Trophoblast cell (in vitro differentiated cells and primary cell): Measurements from ENCODE around the gene JAKMIP1.
"Not testable (repeated sequence)": the region's sequence is repeated elsewhere in the genome, so short reads cannot be mapped to it uniquely, and the experiment has no call there.

ENCODE experiments used
- DNase-seq, 2 donors: peaks; one replicate each; pipeline ENCODE4 v3.0.0-alpha.2; 2016
- H2AFZ ChIP-seq: 2 replicates; pipeline ENCODE4 v1.6.1; 2013; ENCODE audit warnings: low read length, moderate library complexity, mild to moderate bottlenecking; ENCODE audit not compliant: insufficient read depth, poor library complexity
- H2AK5ac ChIP-seq: 2 replicates; pipeline ENCODE4 v1.6.1; 2013; ENCODE audit warnings: mild to moderate bottlenecking, low read length
- H2BK120ac ChIP-seq: 2 replicates; pipeline ENCODE4 v1.6.1; 2013; ENCODE audit warnings: low read length, mild to moderate bottlenecking, moderate library complexity; ENCODE audit not compliant: insufficient read depth, poor library complexity
- H2BK12ac ChIP-seq: 2 replicates; pipeline ENCODE4 v1.6.1; 2013; ENCODE audit warnings: mild to moderate bottlenecking, low read length, moderate library complexity
- H2BK5ac ChIP-seq: 2 replicates; pipeline ENCODE4 v1.6.1; 2013; ENCODE audit warnings: low read length, low read depth, moderate library complexity, mild to moderate bottlenecking; ENCODE audit not compliant: poor library complexity
- H3K14ac ChIP-seq: 2 replicates; pipeline ENCODE4 v1.6.1; 2013; ENCODE audit warnings: mild to moderate bottlenecking, low read length
- H3K18ac ChIP-seq: 2 replicates; pipeline ENCODE4 v1.6.1; 2013; ENCODE audit warnings: mild to moderate bottlenecking, low read length
- H3K23ac ChIP-seq: 2 replicates; pipeline ENCODE4 v1.6.1; 2013; ENCODE audit warnings: low read length
- H3K27ac ChIP-seq: 2 replicates; pipeline ENCODE4 v1.5.1; 2013; ENCODE audit warnings: low read depth, mild to moderate bottlenecking, inconsistent platforms, low read length, moderate library complexity
- H3K27me3 ChIP-seq: 2 replicates; pipeline ENCODE4 v1.6.1; 2013; ENCODE audit warnings: inconsistent platforms, mild to moderate bottlenecking, low read length, moderate library complexity; ENCODE audit not compliant: insufficient read depth
- H3K36me3 ChIP-seq, 2 experiments: 1 replicate in 1 of 2; 2 replicates in 1 of 2; pipeline ENCODE4 v1.6.1; 2013; ENCODE audit warnings: low read length in 2 of 2, mild to moderate bottlenecking in 2 of 2, moderate library complexity in 1 of 2; ENCODE audit not compliant: insufficient read depth in 2 of 2, control insufficient read depth in 1 of 2
- H3K4ac ChIP-seq: 2 replicates; pipeline ENCODE4 v1.6.1; 2013; ENCODE audit warnings: low read depth, mild to moderate bottlenecking, low read length, moderate library complexity
- H3K4me1 ChIP-seq, 2 experiments: 1 replicate in 1 of 2; 2 replicates in 1 of 2; pipeline ENCODE4 v1.6.1; 2013; ENCODE audit warnings: low read length in 2 of 2, mild to moderate bottlenecking in 2 of 2, moderate library complexity in 1 of 2; ENCODE audit not compliant: insufficient read depth in 2 of 2, control insufficient read depth in 1 of 2
- H3K4me2 ChIP-seq: 2 replicates; pipeline ENCODE4 v1.6.1; 2013; ENCODE audit warnings: inconsistent platforms, mild to moderate bottlenecking, low read length, moderate library complexity
- H3K4me3 ChIP-seq: 2 replicates; pipeline ENCODE4 v1.5.1; 2013; ENCODE audit warnings: mild to moderate bottlenecking, low read depth, low read length, inconsistent platforms
- H3K79me1 ChIP-seq: one replicate; pipeline ENCODE4 v1.6.1; 2013; ENCODE audit warnings: low read length
- H3K79me2 ChIP-seq: 2 replicates; pipeline ENCODE4 v1.6.1; 2013; ENCODE audit warnings: low read length, mild to moderate bottlenecking; ENCODE audit not compliant: control insufficient read depth, insufficient read depth, poor library complexity
- H3K9ac ChIP-seq: 2 replicates; pipeline ENCODE4 v1.6.1; 2013; ENCODE audit warnings: mild to moderate bottlenecking, low read length
- H3K9me3 ChIP-seq: 2 replicates; pipeline ENCODE4 v1.6.1; 2013; ENCODE audit warnings: low read depth, mild to moderate bottlenecking, control low read depth, inconsistent platforms, low read length; ENCODE audit not compliant: insufficient read depth
- H4K12ac ChIP-seq: 2 replicates; pipeline ENCODE4 v1.6.1; 2013; ENCODE audit warnings: low read depth, mild to moderate bottlenecking, low read length, moderate library complexity
- H4K8ac ChIP-seq: 2 replicates; pipeline ENCODE4 v1.6.1; 2013; ENCODE audit warnings: low read depth, mild to moderate bottlenecking, low read length, moderate library complexity
- H4K91ac ChIP-seq: one replicate; pipeline ENCODE4 v1.6.1; 2013; ENCODE audit warnings: low read depth, mild to moderate bottlenecking, low read length, moderate library complexity
- WGBS: extraction: QIAGEN DNeasy Blood & Tissue Kit; methylation state at CpG from one replicate; pipeline ENCODE4 v1.1.7; 2013; ENCODE audit warnings: missing lambda C conversion rate; ENCODE audit not compliant: insufficient read length, insufficient coverage; ENCODE audit errors: extremely low coverage; 5-methylcytosine and 5-hydroxymethylcytosine counted together

Gene JAKMIP1

GRCh38 chr4:5995901-5996623 lies 204.3 kb downstream of the JAKMIP1 start:
- Histone ChIP-seq H3K27ac (no peak overlapping the region), H3K9ac (no peak overlapping the region), H3K23ac (no peak overlapping the region), H3K79me2 (no peaks in the 10 kb centered on the region), H2BK5ac (no peak overlapping the region), H4K12ac (no peak overlapping the region), H3K18ac (no peak overlapping the region), H2AK5ac (no peak overlapping the region), H3K27me3 (no peaks in the 10 kb centered on the region), H3K14ac (no peak overlapping the region), H2BK120ac (no peak overlapping the region), H4K91ac (no peak overlapping the region), H3K79me1 (no peaks in the 10 kb centered on the region), H3K36me3 (no peaks in the 10 kb centered on the region), H3K9me3 (no peaks in the 10 kb centered on the region), H3K4ac (no peak overlapping the region), H2AFZ (no peak overlapping the region), H3K4me3 (no peak overlapping the region), H2BK12ac (no peak overlapping the region), H3K4me2 (no peak overlapping the region), H3K4me1 (no peaks in the 10 kb centered on the region), H4K8ac (no peak overlapping the region)
- DNase-seq = no peak
- no CpG with 5 or more reads among the region's 19 CpGs for WGBS

DNA sequence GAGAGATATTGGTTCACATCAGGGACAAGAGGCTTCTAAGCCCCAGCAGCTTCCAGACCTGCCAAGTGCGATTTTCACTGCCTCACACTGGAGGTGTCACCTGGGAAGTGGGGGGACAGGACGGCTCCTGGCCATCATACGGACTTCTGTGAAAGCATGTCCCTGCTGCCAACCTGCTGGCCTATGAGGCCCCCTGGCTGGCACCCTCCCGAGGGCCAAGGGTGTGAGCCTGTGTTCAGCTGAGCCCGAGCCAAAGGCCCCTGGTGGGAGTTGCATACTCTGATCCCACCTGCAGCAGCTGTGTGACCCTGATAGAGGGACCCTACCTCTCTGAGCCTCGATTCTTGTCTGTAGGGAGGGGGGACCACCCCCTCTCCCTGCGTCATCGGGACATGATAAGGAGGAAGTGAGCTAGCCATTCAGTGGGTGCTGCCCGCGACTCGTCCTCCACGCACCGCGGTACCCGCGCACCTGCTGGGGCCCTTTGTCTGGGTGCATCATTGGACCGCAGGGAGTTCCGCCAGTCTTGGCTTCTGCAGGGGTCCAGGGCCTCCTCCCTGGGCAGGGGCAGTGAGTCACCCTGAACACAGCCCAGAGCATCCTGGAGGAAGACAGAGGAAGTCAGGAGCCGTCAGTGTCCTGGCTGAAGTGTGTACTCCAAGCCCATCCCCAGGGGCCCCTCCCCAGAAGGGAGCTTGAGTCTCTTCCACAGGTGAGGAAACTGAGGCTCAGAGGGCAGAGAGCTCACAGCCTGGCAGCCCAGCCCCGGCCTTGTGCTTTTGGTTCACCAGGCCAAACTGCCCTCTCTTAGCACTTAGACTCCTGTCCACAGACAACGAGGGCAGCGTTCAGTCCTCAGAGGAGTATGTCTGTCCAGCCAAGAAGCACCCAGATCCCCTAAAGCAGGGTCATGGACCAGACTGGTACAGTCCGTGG lies 206.2 kb downstream of the JAKMIP1 start:
- Histone ChIP-seq H3K4me2 (no peak overlapping the region), H3K23ac (no peak overlapping the region), H3K9me3 (peaks cover 3% of the 10 kb centered on the region), H3K79me2 (no peaks in the 10 kb centered on the region), H2AK5ac (no peak overlapping the region), H3K4ac (no peak overlapping the region), H3K36me3 (no peaks in the 10 kb centered on the region), H2BK5ac (no peak overlapping the region), H3K27me3 (no peaks in the 10 kb centered on the region), H3K4me3 (no peak overlapping the region), H4K91ac (no peak overlapping the region), H3K14ac (no peak overlapping the region), H3K4me1 (no peaks in the 10 kb centered on the region), H3K27ac (no peak overlapping the region), H4K12ac (no peak overlapping the region), H2BK120ac (no peak overlapping the region), H3K18ac (no peak overlapping the region), H3K79me1 (no peaks in the 10 kb centered on the region), H2AFZ (no peak overlapping the region), H4K8ac (no peak overlapping the region), H3K9ac (no peak overlapping the region), H2BK12ac (no peak overlapping the region)
- WGBS = no CpG with 5 or more reads among the region's 23 CpGs
- DNase-seq = no peak

DNA sequence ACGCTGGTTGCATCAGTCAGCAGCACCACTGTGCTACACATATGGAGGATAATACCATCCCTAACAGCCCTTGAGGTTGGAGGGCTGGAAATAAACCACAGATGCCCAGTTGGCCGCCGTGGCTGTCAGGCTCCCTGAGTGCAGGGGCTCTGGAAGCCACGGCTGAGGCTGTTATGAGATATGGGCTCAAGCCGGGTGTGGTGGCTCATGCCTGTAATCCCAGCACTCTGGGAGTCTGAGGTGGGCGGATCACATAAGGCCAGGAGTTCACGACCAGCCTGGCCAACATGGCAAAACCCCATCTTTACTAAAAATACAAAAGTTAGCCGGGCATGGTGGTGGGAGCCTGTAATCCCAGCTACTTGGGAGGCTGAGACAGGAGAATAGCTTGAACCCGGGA lies 207.0 kb downstream of the JAKMIP1 start:
- not testable (repeated sequence) for H2BK12ac ChIP-seq, H3K9ac ChIP-seq, H2BK120ac ChIP-seq, DNase-seq, H3K9me3 ChIP-seq, H3K4me2 ChIP-seq, H3K4me3 ChIP-seq, H4K12ac ChIP-seq, H4K91ac ChIP-seq, H2AK5ac ChIP-seq, H3K79me2 ChIP-seq, H3K14ac ChIP-seq, H3K27ac ChIP-seq, H3K23ac ChIP-seq, H2BK5ac ChIP-seq, H3K4me1 ChIP-seq, H3K4ac ChIP-seq, H3K18ac ChIP-seq, H3K27me3 ChIP-seq, H2AFZ ChIP-seq, H3K36me3 ChIP-seq, H3K79me1 ChIP-seq, H4K8ac ChIP-seq
- no CpG with 5 or more reads among the region's 9 CpGs for WGBS

DNA sequence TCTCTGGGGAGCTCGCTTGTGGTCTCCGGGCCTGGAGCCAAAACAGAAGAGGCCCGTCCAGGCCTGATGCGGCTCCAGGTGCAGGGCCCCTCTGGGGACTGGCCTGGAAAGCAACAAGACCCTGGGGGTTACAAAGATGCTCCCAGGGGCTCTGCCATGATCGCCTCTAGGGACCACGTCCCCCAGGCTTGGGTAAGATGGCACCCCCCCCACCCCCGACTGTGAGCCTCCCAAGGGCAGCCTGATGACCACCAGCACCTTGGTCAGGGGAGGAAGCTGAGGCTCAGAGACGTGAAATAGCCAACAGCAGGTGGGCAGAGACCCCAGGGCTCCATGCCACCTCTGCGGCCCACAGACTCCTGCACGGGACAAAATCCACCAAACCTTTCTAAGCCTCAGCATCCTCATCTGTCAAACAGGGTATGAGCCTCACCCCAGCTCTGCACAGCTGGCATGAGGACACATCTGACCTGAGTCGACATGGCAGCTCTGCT lies 207.5 kb downstream of the JAKMIP1 start:
- Histone ChIP-seq H3K79me1 (no peaks in the 10 kb centered on the region), H3K4me1 (peaks cover 0 to 2% of the 10 kb centered on the region in 2 experiments), H2AK5ac (no peak overlapping the region), H3K79me2 (no peaks in the 10 kb centered on the region), H3K9me3 (peaks cover 3% of the 10 kb centered on the region), H4K8ac (no peak overlapping the region), H3K27ac (no peak overlapping the region), H4K91ac (no peak overlapping the region), H2AFZ (no peak overlapping the region), H3K4ac (no peak overlapping the region), H3K9ac (no peak overlapping the region), H2BK12ac (no peak overlapping the region), H4K12ac (no peak overlapping the region), H3K4me2 (no peak overlapping the region), H3K36me3 (no peaks in the 10 kb centered on the region), H2BK5ac (no peak overlapping the region), H3K14ac (no peak overlapping the region), H3K23ac (no peak overlapping the region), H2BK120ac (no peak overlapping the region), H3K18ac (no peak overlapping the region), H3K4me3 (no peak overlapping the region), H3K27me3 (no peaks in the 10 kb centered on the region)
- WGBS = no CpG with 5 or more reads among the region's 11 CpGs
- DNase-seq = no peak
